Measurements from ENCODE around the gene POLR3G. TPM values are rescaled to one million over a fixed set of nuclear protein-coding genes. Genes with fewer than 3 reads are reported as not detected.

Gene POLR3G
- total and polyA plus RNA-seq, 2 experiments from 2014 or later, result 3.3 to 8.8 TPM

GRCh38 chr5:90549223-90549622 lies 74.6 kb downstream of the POLR3G start:
- H3F3A ChIP-seq (ENCODE audit: insufficient read depth), result no peaks in the 10 kb centered on the region
- H3K9ac ChIP-seq, result no peak overlapping the region
- no peaks in the 10 kb centered on the region for H3K4me1 ChIP-seq (ENCODE audit: insufficient read depth)
- H2AFZ ChIP-seq, result no peak overlapping the region
- no peaks in the 10 kb centered on the region for H3K79me2 ChIP-seq (ENCODE audit: insufficient read depth)
- H3K4me3 ChIP-seq, result no peak overlapping the region
- no peak for DNase-seq
- no peaks in the 10 kb centered on the region for H4K20me1 ChIP-seq (ENCODE audit: insufficient read depth)
- H3K27me3 ChIP-seq (replicated peaks; ENCODE audit: insufficient read depth), result peaks cover 32% of the 10 kb centered on the region
- no peak overlapping the region for H3K4me2 ChIP-seq (ENCODE audit: unreplicated experiment)
- no peaks in the 10 kb centered on the region for H3K9me3 ChIP-seq (ENCODE audit: low read depth)
- no peaks in the 10 kb centered on the region for H3K36me3 ChIP-seq (ENCODE audit: low read depth)
- H3K27ac ChIP-seq, result no peak overlapping the region
- in situ Hi-C loops (cut with MboI), result no loop called here
- TF ChIP-seq EZH2 (IDR thresholded peaks at IDR 0.05; ENCODE audit: insufficient read depth, poor library complexity, severe bottlenecking), result no peak
- no peak for TF ChIP-seq EZH2phosphoT487 (IDR thresholded peaks at IDR 0.05; ENCODE audit: insufficient read depth, low read depth)
- no peaks in the 10 kb centered on the region for H3K9me2 ChIP-seq (ENCODE audit: insufficient read depth)

DNA sequence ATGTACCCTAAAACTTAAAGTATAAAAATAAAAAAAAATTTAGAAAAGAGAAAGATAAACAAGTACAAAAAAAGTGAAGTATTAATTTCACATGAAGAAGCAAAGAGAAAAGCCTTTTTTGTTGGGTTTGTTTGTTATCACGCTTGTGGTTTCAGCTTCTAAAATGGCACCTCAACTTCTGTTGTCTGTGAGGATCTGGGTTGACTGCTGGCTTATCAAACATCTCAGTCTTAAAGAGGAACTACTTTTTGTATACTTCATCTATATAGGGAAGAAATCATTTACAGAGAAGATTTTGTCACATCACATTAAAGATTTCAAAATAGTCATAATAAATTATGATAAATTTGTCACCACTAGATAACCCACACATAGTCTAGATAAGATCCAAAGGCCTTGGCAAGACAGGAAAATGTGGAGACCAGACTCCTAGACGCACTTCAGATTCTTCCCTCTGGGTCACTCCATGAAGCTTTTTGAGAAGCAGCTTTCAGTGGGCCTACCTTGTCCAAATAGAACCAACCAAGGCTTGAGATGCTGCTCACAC lies 75.1 kb downstream of the POLR3G start:
- Histone ChIP-seq H3K27me3 (replicated peaks; ENCODE audit: insufficient read depth) (peaks cover 31% of the 10 kb centered on the region), H3K27ac (no peak overlapping the region)
- in situ Hi-C loops (cut with MboI), result no loop called here

GRCh38 chr5:90550963-90551362 lies 76.3 kb downstream of the POLR3G start:
- no peak overlapping the region for H3K9ac ChIP-seq
- peaks cover 29% of the 10 kb centered on the region for H3K27me3 ChIP-seq (replicated peaks; ENCODE audit: insufficient read depth)

More for the DNA sequence above, 75.1 kb downstream of the POLR3G start:
- Histone ChIP-seq H3K4me3 (no peak overlapping the region), H3K36me3 (ENCODE audit: low read depth) (no peaks in the 10 kb centered on the region), H2AFZ (no peak overlapping the region), H3F3A (ENCODE audit: insufficient read depth) (no peaks in the 10 kb centered on the region), H3K4me1 (ENCODE audit: insufficient read depth) (no peaks in the 10 kb centered on the region), H3K79me2 (ENCODE audit: insufficient read depth) (no peaks in the 10 kb centered on the region), H3K9me3 (ENCODE audit: low read depth) (no peaks in the 10 kb centered on the region), H3K9me2 (ENCODE audit: insufficient read depth) (no peaks in the 10 kb centered on the region), H4K20me1 (ENCODE audit: insufficient read depth) (no peaks in the 10 kb centered on the region), H3K9ac (no peak overlapping the region), H3K4me2 (ENCODE audit: unreplicated experiment) (no peak overlapping the region)
- no peak for DNase-seq
- TF ChIP-seq EZH2 (IDR thresholded peaks at IDR 0.05; ENCODE audit: insufficient read depth, poor library complexity, severe bottlenecking) (no peak), EZH2phosphoT487 (IDR thresholded peaks at IDR 0.05; ENCODE audit: insufficient read depth, low read depth) (no peak)
- 54 to 57% methylated on average over 2 of the region's 2 CpGs for WGBS, 2 experiments (ENCODE audit: low coverage in 1 of 2, low lambda C conversion rate in 2 of 2, missing lambda C conversion rate in 2 of 2)

DNA sequence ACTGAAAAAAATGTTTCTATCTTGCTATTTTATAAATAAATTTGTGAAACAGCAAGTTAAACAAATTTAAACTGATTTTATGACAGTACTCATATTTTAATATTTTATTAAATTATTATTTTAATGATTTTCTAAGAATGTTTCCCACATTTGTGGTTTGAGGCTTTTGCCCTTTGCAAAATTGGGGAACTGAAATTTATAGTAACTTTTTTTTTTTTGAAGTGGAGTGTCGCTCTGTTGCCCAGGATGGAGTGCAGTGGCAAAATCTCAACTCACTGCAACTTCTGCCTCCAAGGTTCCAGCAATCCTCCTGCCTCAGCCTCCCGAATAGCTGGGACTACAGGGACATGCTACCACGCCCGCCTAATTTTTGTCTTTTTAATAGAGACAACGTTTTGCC lies 76.7 kb downstream of the POLR3G start:
- H3K79me2 ChIP-seq (ENCODE audit: insufficient read depth), result no peaks in the 10 kb centered on the region
- H3K4me1 ChIP-seq (ENCODE audit: insufficient read depth), result no peaks in the 10 kb centered on the region
- H3F3A ChIP-seq (ENCODE audit: insufficient read depth), result no peaks in the 10 kb centered on the region
- H4K20me1 ChIP-seq (ENCODE audit: insufficient read depth), result no peaks in the 10 kb centered on the region
- no peak overlapping the region for H3K27ac ChIP-seq
- H3K4me3 ChIP-seq, result no peak overlapping the region
- H3K9me3 ChIP-seq (ENCODE audit: low read depth), result no peaks in the 10 kb centered on the region
- H3K9ac ChIP-seq, result no peak overlapping the region
- DNase-seq, result no peak
- H3K27me3 ChIP-seq (replicated peaks; ENCODE audit: insufficient read depth), result peaks cover 33% of the 10 kb centered on the region
- in situ Hi-C loops (cut with MboI), result no loop called here
- no peak overlapping the region for H2AFZ ChIP-seq
- H3K9me2 ChIP-seq (ENCODE audit: insufficient read depth), result no peaks in the 10 kb centered on the region
- no peaks in the 10 kb centered on the region for H3K36me3 ChIP-seq (ENCODE audit: low read depth)
- TF ChIP-seq EZH2phosphoT487 (IDR thresholded peaks at IDR 0.05; ENCODE audit: insufficient read depth, low read depth) (no peak), EZH2 (IDR thresholded peaks at IDR 0.05; ENCODE audit: insufficient read depth, poor library complexity, severe bottlenecking) (no peak)
- no peak overlapping the region for H3K4me2 ChIP-seq (ENCODE audit: unreplicated experiment)
- WGBS, 2 experiments (ENCODE audit: low coverage in 1 of 2, low lambda C conversion rate in 2 of 2, missing lambda C conversion rate in 2 of 2), result 33 to 34% methylated on average over 5 of the region's 5 CpGs

More at GRCh38 chr5:90550963-90551362, 76.3 kb downstream of the POLR3G start:
- Histone ChIP-seq H3K79me2 (ENCODE audit: insufficient read depth) (no peaks in the 10 kb centered on the region), H3K4me1 (ENCODE audit: insufficient read depth) (no peaks in the 10 kb centered on the region), H4K20me1 (ENCODE audit: insufficient read depth) (no peaks in the 10 kb centered on the region), H3K9me2 (ENCODE audit: insufficient read depth) (no peaks in the 10 kb centered on the region), H3K4me3 (no peak overlapping the region), H3K4me2 (ENCODE audit: unreplicated experiment) (no peak overlapping the region), H2AFZ (no peak overlapping the region), H3F3A (ENCODE audit: insufficient read depth) (no peaks in the 10 kb centered on the region), H3K36me3 (ENCODE audit: low read depth) (no peaks in the 10 kb centered on the region), H3K9me3 (ENCODE audit: low read depth) (no peaks in the 10 kb centered on the region), H3K27ac (no peak overlapping the region)
- 37 to 53% methylated on average over 3 of the region's 3 CpGs for WGBS, 2 experiments (ENCODE audit: low coverage in 1 of 2, low lambda C conversion rate in 2 of 2, missing lambda C conversion rate in 2 of 2)
- TF ChIP-seq EZH2phosphoT487 (IDR thresholded peaks at IDR 0.05; ENCODE audit: insufficient read depth, low read depth) (no peak), EZH2 (IDR thresholded peaks at IDR 0.05; ENCODE audit: insufficient read depth, poor library complexity, severe bottlenecking) (no peak)
- no peak for DNase-seq
- in situ Hi-C loops (cut with MboI), result no loop called here

DNA sequence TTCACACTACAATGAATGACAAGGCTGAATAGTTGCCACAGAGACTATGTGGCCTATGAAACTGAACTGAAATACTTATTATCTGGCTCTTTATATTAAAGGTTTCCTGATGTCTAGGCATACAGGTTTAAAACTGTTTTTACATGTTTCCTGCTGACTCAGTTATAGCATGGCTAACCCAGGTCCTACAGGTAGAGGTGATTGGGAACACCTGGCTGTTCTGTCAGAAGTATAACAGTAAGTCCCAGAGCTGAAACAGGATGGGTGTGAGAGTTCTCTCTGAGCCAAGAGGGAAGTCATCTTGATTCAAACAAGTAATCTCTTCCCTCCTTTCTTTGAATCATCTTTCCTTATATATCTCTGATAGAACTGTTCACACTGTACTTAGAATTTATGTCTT lies 79.0 kb downstream of the POLR3G start:
- Histone ChIP-seq H3K4me1 (ENCODE audit: insufficient read depth) (no peaks in the 10 kb centered on the region), H3K4me3 (no peak overlapping the region), H2AFZ (no peak overlapping the region), H3K9ac (no peak overlapping the region), H3K9me3 (ENCODE audit: low read depth) (no peaks in the 10 kb centered on the region), H3K79me2 (ENCODE audit: insufficient read depth) (no peaks in the 10 kb centered on the region), H3K4me2 (ENCODE audit: unreplicated experiment) (no peak overlapping the region), H3K27me3 (replicated peaks; ENCODE audit: insufficient read depth) (peaks cover 39% of the 10 kb centered on the region), H3K9me2 (ENCODE audit: insufficient read depth) (no peaks in the 10 kb centered on the region), H3K36me3 (ENCODE audit: low read depth) (no peaks in the 10 kb centered on the region), H3F3A (ENCODE audit: insufficient read depth) (no peaks in the 10 kb centered on the region), H3K27ac (no peak overlapping the region), H4K20me1 (ENCODE audit: insufficient read depth) (no peaks in the 10 kb centered on the region)
- TF ChIP-seq EZH2 (IDR thresholded peaks at IDR 0.05; ENCODE audit: insufficient read depth, poor library complexity, severe bottlenecking) (no peak), EZH2phosphoT487 (IDR thresholded peaks at IDR 0.05; ENCODE audit: insufficient read depth, low read depth) (no peak)
- DNase-seq, result no peak
- in situ Hi-C loops (cut with MboI), result no loop called here
